Thoracic aorta (tissue), 2 donors: ENCODE results near the gene OR2AE1. TPM values are rescaled to one million over a fixed set of nuclear protein-coding genes. Genes with fewer than 3 reads are reported as not detected.

Experiments used
- ATAC-seq: fragments of 150-250 bp; one replicate; pipeline ENCODE4 v1.8.0; 2017; ENCODE audit warnings: low read depth; ENCODE audit not compliant: insufficient number of reproducible peaks, low FRiP score
- DNase-seq: peaks from one replicate; pipeline ENCODE4 v3.0.0-alpha.2; 2020; ENCODE audit warnings: low spot score
- H3K27ac ChIP-seq, 2 donors: fragments of 200-600 bp; sonication (generic); 1 replicate in 1 of 2; 2 replicates in 1 of 2; pipeline ENCODE4 v1.5.1; 2016; ENCODE audit warnings: mild to moderate bottlenecking in 2 of 2, moderate library complexity in 2 of 2
- H3K27me3 ChIP-seq: fragments of 200-600 bp; sonication (generic); replicated peaks from 2 replicates; pipeline ENCODE4 v1.6.0; 2016; ENCODE audit warnings: mild to moderate bottlenecking; ENCODE audit not compliant: insufficient read depth
- H3K36me3 ChIP-seq: fragments of 200-600 bp; sonication (generic); one replicate; pipeline ENCODE4 v1.5.1; 2016
- H3K4me1 ChIP-seq, 2 donors: fragments of 200-600 bp; sonication (generic); 1 replicate in 1 of 2; 2 replicates in 1 of 2; pipeline versions ENCODE4 v1.5.1 to v1.6.0; 2016; ENCODE audit warnings: low read depth in 2 of 2, mild to moderate bottlenecking in 1 of 2; ENCODE audit not compliant: control insufficient read depth in 1 of 2
- H3K4me3 ChIP-seq: fragments of 200-600 bp; sonication (generic); 2 replicates; pipeline ENCODE4 v1.5.1; 2016; ENCODE audit warnings: mild to moderate bottlenecking
- H3K9me3 ChIP-seq: fragments of 200-600 bp; sonication (generic); 2 replicates; pipeline ENCODE4 v1.5.1; 2016
- total RNA-seq, 2 donors: library from RNA; depleted of rRNA; stranded (reverse); fragments of >200 nt; gene quantifications; one replicate each; pipeline versions ENCODE4 v1.1.0 to v1.2.3, GENCODE V29; 2016
- TF ChIP-seq, protein P1 (sequence below): fragments of 200-600 bp; sonication (generic); IDR thresholded peaks from one replicate; pipeline ENCODE4 v1.5.1; 2019; ENCODE audit warnings: antibody characterized with exemption

Gene OR2AE1, protein sequence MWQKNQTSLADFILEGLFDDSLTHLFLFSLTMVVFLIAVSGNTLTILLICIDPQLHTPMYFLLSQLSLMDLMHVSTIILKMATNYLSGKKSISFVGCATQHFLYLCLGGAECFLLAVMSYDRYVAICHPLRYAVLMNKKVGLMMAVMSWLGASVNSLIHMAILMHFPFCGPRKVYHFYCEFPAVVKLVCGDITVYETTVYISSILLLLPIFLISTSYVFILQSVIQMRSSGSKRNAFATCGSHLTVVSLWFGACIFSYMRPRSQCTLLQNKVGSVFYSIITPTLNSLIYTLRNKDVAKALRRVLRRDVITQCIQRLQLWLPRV
- total RNA-seq = 1 to 10 TPM in 1 of 2 donors, under 1 TPM in 1; 0.41 to 2.9 TPM

DNA sequence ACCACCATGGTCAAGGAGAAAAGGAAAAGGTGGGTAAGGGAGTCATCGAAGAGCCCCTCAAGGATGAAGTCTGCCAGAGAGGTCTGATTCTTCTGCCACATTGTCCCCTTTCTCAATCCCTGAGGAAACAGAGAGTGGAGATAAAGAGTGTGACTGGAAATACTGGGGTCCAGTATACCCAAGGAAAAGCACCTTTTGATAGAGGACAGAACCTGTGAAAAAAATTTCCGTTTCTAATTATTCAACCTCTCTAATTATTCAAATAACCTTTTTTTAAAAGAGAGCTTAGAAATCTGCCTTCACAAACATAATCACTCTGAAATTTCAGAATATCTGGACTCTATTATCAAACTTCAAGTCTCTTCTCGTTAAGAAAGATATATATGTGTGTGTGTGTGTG lies at the start of gene OR2AE1:
TSS of gene OR2AE1 (minus strand) at position 101 of the 400 bp plus-strand sequence. CDS start at position 101, 0 bp downstream.
- H3K27me3 ChIP-seq = no peaks in the 10 kb centered on the region
- H3K4me3 ChIP-seq = no peak within 1 kb of the TSS
- no peaks in the 10 kb centered on the region for H3K9me3 ChIP-seq
- no peaks in the 10 kb centered on the region for H3K36me3 ChIP-seq
- ATAC-seq (no peak), DNase-seq (no peak)
- no peak within 1 kb of the TSS for H3K27ac ChIP-seq
- H3K4me1 ChIP-seq = no peaks in the 10 kb centered on the region
- TF ChIP-seq, protein P1, sequence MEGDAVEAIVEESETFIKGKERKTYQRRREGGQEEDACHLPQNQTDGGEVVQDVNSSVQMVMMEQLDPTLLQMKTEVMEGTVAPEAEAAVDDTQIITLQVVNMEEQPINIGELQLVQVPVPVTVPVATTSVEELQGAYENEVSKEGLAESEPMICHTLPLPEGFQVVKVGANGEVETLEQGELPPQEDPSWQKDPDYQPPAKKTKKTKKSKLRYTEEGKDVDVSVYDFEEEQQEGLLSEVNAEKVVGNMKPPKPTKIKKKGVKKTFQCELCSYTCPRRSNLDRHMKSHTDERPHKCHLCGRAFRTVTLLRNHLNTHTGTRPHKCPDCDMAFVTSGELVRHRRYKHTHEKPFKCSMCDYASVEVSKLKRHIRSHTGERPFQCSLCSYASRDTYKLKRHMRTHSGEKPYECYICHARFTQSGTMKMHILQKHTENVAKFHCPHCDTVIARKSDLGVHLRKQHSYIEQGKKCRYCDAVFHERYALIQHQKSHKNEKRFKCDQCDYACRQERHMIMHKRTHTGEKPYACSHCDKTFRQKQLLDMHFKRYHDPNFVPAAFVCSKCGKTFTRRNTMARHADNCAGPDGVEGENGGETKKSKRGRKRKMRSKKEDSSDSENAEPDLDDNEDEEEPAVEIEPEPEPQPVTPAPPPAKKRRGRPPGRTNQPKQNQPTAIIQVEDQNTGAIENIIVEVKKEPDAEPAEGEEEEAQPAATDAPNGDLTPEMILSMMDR = no peak

DNA sequence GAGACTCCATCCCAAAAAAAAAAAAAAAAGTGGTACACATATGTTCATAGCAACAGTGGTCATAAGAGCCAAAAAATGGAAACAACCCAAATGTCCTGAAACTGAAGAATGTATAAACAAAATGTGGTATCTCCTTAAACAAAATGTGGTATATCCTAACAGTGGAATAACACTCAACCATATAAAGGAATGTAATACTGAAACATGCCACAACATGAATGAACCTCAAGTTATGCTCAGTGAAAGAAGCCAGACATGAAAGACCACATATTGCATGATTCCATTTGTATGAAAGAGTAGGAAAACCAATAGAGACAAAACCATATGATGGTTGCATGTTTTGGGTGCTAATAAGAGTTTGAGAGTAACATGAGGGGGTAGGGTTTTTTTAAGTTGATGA lies 49.5 kb upstream of the OR2AE1 start:
- TF ChIP-seq, protein P1 = no peak
- ATAC-seq = no peak
- no peak overlapping the region for H3K4me3 ChIP-seq
- H3K36me3 ChIP-seq = no peaks in the 10 kb centered on the region
- H3K9me3 ChIP-seq = no peaks in the 10 kb centered on the region
- H3K4me1 ChIP-seq = no peaks in the 10 kb centered on the region
- no peak for DNase-seq
- H3K27me3 ChIP-seq = no peaks in the 10 kb centered on the region
- no peak overlapping the region for H3K27ac ChIP-seq

DNA sequence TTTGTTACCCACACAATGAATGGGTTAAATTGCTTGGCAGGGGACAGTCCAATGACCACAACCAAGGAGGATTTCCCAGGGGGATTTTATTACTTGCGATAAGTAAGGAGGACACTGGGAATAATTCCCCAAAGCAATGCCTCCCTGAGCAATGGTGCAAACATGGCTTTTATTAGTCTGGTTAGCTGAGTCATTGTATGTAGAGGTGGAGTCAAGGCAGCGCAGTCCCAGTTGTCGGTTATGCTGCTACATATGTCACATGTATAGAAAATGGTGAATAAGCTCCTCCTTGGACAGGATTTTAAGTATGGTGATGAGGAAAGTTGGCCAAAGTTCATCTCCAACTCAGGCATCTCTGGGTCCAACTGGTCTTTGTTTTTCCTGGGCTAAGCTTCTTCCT lies 46.4 kb upstream of the OR2AE1 start:
- Histone ChIP-seq H3K36me3 (no peaks in the 10 kb centered on the region), H3K4me3 (no peak overlapping the region), H3K27ac (no peak overlapping the region), H3K9me3 (no peaks in the 10 kb centered on the region), H3K27me3 (no peaks in the 10 kb centered on the region), H3K4me1 (peaks cover 14% of the 10 kb centered on the region in 2 donors)
- DNase-seq (no peak), ATAC-seq (no peak)
- TF ChIP-seq, protein P1 = no peak

DNA sequence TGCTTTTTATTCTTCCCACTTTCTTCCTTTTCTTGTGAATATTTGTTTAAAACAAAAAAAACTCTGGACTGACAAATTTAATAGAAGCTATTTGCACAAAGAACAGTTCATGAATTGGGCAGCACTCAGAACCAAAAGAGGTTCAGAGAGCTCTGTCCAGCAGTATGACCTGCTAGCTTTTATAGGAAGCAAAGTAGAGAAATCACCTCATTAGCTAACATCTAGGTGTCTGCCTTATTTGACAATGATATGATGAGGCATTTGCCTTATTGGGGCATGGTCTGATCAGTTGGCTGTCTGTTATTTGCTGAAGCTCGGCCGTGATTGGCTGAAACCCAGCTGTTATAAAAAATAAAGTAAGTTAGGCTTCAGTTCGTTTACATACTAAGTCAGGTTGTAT lies 43.3 kb upstream of the OR2AE1 start:
- peak overlapping the region; percentile 96 for H3K4me3 ChIP-seq
- no peak for ATAC-seq
- peak overlapping the region; percentile 95 to 97 for H3K27ac ChIP-seq
- TF ChIP-seq, protein P1 = no peak
- peaks cover 33 to 43% of the 10 kb centered on the region in 2 donors for H3K4me1 ChIP-seq
- H3K36me3 ChIP-seq = no peaks in the 10 kb centered on the region
- no peaks in the 10 kb centered on the region for H3K27me3 ChIP-seq
- no peak for DNase-seq
- H3K9me3 ChIP-seq = no peaks in the 10 kb centered on the region

DNA sequence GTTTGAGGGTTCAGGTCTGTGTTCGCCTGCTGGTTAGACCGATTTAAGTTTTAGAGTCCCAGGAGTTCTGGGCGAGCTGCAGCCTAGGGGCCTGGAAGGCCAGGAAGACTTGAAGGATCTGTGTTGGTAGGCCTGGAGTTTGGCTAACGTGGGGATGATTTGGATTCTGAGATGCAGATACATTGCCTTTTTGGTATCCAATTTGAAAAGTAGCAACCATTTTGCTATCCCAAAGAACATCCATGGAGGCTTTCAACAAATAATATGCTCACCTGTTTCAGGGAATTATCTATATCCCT lies 42.9 kb upstream of the OR2AE1 start:
- no peak for ATAC-seq
- Histone ChIP-seq H3K4me3 (peak overlapping the region; percentile 96), H3K36me3 (no peaks in the 10 kb centered on the region), H3K27me3 (no peaks in the 10 kb centered on the region), H3K4me1 (peaks cover 33 to 43% of the 10 kb centered on the region in 2 donors), H3K27ac (peak overlapping the region; percentile 95 to 97), H3K9me3 (no peaks in the 10 kb centered on the region)
- DNase-seq = no peak
- TF ChIP-seq, protein P1 = no peak
